Gastroesophageal sphincter (tissue), 4 donors: ENCODE results near the gene C3orf52. TPM values are rescaled to one million over a fixed set of nuclear protein-coding genes. Genes with fewer than 3 reads are reported as not detected.

ENCODE experiments used
- ATAC-seq: fragments of 150-250 bp; one replicate; pipeline ENCODE4 v1.9.1; 2016; ENCODE audit warnings: mild to moderate bottlenecking, moderate library complexity
- H3K27ac ChIP-seq, 4 donors: fragments of 200-600 bp; sonication (generic) in 3 of 4; 1 replicate in 3 of 4; 2 replicates in 1 of 4; pipeline ENCODE4 v1.5.1; 2016 to 2019
- H3K27me3 ChIP-seq: fragments of 200-600 bp; sonication (generic); one replicate; pipeline ENCODE4 v1.5.1; 2019
- H3K36me3 ChIP-seq, 2 donors: fragments of 200-600 bp; sonication (generic); one replicate each; pipeline ENCODE4 v1.5.1; 2019; ENCODE audit warnings: control low read depth in 1 of 2
- H3K4me1 ChIP-seq, 3 donors: fragments of 200-600 bp; sonication (generic); 1 replicate in 2 of 3; 2 replicates in 1 of 3; pipeline ENCODE4 v1.5.1; 2016 to 2019; ENCODE audit warnings: control low read depth in 2 of 3
- H3K4me3 ChIP-seq, 2 donors: fragments of 200-600 bp; sonication (generic); one replicate each; pipeline ENCODE4 v1.5.1; 2019; ENCODE audit warnings: mild to moderate bottlenecking in 1 of 2, moderate library complexity in 1 of 2
- H3K9me3 ChIP-seq, 3 donors: fragments of 200-600 bp; sonication (generic); one replicate each; pipeline ENCODE4 v1.5.1; 2017 to 2019; ENCODE audit warnings: control low read depth in 2 of 3
- CTCF ChIP-seq, 4 experiments: fragments of 200-600 bp in 2 of 4; fragments of 450-650 bp in 2 of 4; sonication (generic) in 1 of 4; IDR thresholded peaks; one replicate each; pipeline ENCODE4 v1.5.1; 2017 to 2019; ENCODE audit warnings: antibody characterized with exemption in 4 of 4, mild to moderate bottlenecking in 2 of 4, moderate library complexity in 2 of 4
- EP300 ChIP-seq: sonication (generic); formaldehyde crosslinking; IDR thresholded peaks from one replicate; pipeline ENCODE4 v1.6.1; 2017; ENCODE audit warnings: antibody characterized with exemption, mild to moderate bottlenecking
- POLR2A ChIP-seq, 2 donors: fragments of 450-650 bp; IDR thresholded peaks; one replicate each; pipeline ENCODE4 v1.6.1; 2017; ENCODE audit warnings: antibody characterized with exemption in 2 of 2, mild to moderate bottlenecking in 2 of 2, moderate library complexity in 1 of 2
- POLR2AphosphoS5 ChIP-seq: sonication (generic); formaldehyde crosslinking; IDR thresholded peaks from one replicate; pipeline ENCODE4 v1.6.1; 2017; ENCODE audit warnings: antibody characterized with exemption
- WGBS, 2 donors: methylation state at CpG; one replicate each; pipeline ENCODE4 v1.1.5; 2018; ENCODE audit warnings: low coverage in 1 of 2; 5-methylcytosine and 5-hydroxymethylcytosine counted together
- total RNA-seq, 4 donors: library from RNA; depleted of rRNA; stranded (reverse); fragments of >200 nt; gene quantifications; one replicate each; pipeline ENCODE4 v1.1.0, GENCODE V29; 2016

The C3orf52 gene
- total RNA-seq, 4 donors from 2014 or later: 1.6 to 3.4 (median 1.9) TPM

GRCh38 chr3:112123548-112123947, 37.4 kb downstream of the C3orf52 start:
- H3K4me3 ChIP-seq: no peak overlapping the region
- H3K36me3 ChIP-seq: no peaks in the 10 kb centered on the region
- H3K27ac ChIP-seq: no peak overlapping the region
- H3K27me3 ChIP-seq: no peaks in the 10 kb centered on the region
- no peak for ATAC-seq
- TF ChIP-seq EP300 (no peak), CTCF (IDR thresholded peaks at IDR 0.05) (no peak), POLR2AphosphoS5 (no peak), POLR2A (IDR thresholded peaks at IDR 0.05) (no peak)
- H3K9me3 ChIP-seq: no peaks in the 10 kb centered on the region
- H3K4me1 ChIP-seq: no peaks in the 10 kb centered on the region
- WGBS, 2 donors: 86 to 100% methylated on average over 2 of the region's 2 CpGs

DNA sequence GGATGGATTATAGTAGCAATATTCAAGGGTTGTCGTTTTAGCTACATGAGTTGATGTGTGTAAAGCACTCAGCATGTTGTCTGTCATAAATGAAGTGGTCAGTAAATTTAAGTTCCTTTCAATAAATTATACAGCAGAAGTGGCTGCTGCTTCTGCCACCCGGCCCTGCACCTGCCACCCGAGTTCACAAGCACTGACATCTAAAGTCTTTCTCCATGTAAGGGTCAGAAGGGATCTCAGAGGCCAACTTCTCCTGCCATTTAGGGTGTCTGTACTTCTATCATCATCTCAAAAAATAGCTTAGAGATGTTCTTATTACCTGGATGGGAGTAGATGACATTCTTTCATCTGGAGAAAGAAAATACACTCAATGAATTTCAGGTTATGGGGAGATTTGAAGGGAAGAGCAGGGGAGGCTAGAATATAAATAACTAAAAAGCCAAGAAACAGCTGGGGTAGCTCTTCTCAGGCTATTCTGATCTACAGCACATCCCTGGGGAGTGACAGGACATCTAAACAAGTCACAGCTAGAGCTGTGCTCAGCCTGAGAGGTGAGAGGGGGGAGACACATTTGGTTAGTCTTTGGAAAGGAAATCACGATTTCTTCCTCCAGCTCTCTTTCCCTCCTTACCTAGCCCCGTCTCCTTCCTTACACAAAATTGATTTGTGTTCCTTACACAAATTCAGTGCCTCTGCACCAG, 38.9 kb downstream of the C3orf52 start:
- H3K27me3 ChIP-seq: no peaks in the 10 kb centered on the region
- no peaks in the 10 kb centered on the region for H3K4me1 ChIP-seq
- no peak overlapping the region for H3K4me3 ChIP-seq
- no peaks in the 10 kb centered on the region for H3K9me3 ChIP-seq
- H3K27ac ChIP-seq: no peak overlapping the region
- ATAC-seq: no peak
- no peaks in the 10 kb centered on the region for H3K36me3 ChIP-seq
- WGBS, 2 donors: 65 to 66% methylated on average over 3 to 5 of the region's 5 CpGs
- TF ChIP-seq POLR2AphosphoS5 (no peak), CTCF (IDR thresholded peaks at IDR 0.05) (no peak), POLR2A (IDR thresholded peaks at IDR 0.05) (no peak), EP300 (no peak)

DNA sequence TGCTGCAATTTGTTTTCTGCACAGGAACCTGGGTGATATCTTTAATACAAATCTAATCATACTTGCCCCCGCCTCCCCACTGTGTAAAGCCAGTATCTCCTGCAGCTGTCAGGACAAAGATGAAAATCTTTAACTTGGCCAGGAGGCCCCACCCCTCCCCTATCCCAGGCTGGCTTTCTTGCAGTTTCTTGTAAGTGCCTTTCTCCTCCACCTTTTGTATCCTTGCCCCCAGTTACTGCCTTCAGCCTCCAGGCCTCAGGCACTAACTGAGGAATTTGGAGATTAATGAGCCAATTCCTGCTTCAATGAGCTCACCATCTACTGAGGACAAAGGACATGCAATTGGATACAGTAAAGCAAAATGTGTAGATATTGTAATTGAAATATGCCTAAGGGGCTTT, 40.3 kb downstream of the C3orf52 start:
- Histone ChIP-seq H3K36me3 (no peaks in the 10 kb centered on the region), H3K27me3 (no peaks in the 10 kb centered on the region), H3K4me3 (no peak overlapping the region), H3K27ac (no peak overlapping the region), H3K9me3 (no peaks in the 10 kb centered on the region), H3K4me1 (no peaks in the 10 kb centered on the region)
- no peak for ATAC-seq
- TF ChIP-seq EP300 (no peak), POLR2AphosphoS5 (no peak), POLR2A (IDR thresholded peaks at IDR 0.05) (no peak), CTCF (IDR thresholded peaks at IDR 0.05) (no peak)
- WGBS, 2 donors: 89% methylated on average over 1 of the region's 1 CpG; no CpG with 5 or more reads in 1 of the 2 donors

DNA sequence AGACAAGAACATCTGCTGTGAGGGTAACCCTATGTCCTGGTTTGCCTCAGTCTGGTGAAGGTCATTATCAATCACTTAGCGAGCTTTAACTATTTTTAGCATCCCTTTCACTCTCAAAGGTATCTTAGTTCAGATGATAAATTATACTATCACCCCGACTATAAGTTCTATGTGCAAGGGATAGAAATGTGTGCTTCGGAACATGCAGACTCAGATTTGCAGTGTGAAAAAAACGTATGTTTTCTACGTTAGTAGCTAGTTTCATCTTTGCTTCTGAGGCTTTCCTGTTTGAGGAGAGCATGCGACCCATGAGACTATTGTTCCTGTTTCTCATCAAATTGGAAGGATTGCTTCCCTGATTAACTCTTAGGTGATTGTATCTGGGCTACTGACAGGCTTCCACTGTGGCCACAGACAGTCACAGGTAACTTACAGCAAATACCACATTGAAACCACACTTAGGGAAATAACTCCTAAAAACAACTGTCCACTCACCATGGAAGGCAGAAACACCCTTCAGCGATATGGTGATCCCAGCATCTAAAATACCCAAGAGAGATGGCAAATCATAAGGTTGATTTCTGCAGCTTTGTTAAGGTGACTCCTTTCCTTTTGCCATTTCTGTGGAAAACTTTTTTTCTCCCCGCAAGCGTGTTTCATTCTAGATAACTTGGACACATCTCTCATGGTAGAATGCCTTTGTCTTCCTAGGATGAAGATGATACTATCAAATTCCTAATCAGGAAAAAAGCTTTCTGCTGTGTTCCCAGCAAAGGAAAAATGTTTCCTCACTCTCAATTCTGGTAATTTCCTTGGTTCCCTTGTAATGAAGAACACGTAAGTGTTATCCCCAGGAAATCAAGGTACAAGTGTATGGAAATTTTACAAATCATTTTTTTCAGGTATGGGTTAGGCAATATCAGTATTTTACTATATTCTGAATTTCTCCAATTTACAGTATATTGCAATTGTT, 41.6 kb downstream of the C3orf52 start:
- WGBS, 2 donors: 62 to 65% methylated on average over 9 to 10 of the region's 10 CpGs
- H3K27ac ChIP-seq: no peak overlapping the region
- H3K27me3 ChIP-seq: no peaks in the 10 kb centered on the region
- no peak overlapping the region for H3K4me3 ChIP-seq
- no peaks in the 10 kb centered on the region for H3K36me3 ChIP-seq
- no peak for ATAC-seq
- H3K9me3 ChIP-seq: no peaks in the 10 kb centered on the region
- H3K4me1 ChIP-seq: no peaks in the 10 kb centered on the region
- TF ChIP-seq POLR2AphosphoS5: no peak
- TF ChIP-seq POLR2A (IDR thresholded peaks at IDR 0.05): no peak

DNA sequence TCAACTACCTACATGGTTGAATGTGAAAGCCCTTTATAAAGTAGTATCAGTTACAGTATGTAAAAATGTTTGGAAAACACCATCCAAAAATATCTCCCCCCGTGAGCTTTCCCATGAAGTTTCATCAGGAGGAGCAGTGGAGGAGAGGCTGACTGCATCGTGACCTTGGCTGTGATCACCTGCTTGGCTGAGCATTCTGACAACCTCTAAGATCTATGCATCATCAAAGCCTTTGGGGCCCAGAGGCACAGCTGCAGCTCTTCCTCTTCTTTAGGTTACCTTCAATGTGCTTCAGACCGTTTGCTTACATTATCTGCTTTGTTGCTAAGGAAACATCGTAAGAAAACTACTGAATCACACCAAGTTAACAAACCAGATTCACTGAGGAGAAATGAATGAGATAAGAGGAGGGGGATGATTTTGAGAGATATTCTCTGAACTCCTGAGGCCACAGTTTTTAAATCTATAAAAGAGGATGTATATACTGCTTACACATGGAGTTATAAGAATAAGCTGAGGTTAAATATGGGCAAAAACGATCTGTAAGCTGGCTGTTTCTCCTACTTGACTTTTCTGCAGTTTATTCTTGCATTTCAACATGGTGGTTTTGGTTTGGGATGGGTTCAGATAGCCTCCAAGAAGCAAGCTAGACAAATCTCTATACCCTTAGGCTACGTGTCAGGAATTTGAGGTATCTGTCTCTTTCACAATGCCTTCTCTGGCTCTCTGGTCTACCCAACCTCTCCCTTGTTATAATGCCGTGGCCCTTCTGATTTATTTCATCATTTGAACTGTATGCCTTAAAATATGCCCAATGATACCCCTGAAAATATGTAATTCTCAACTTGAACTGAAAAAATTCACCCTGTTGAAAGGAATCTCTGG, 42.9 kb downstream of the C3orf52 start:
- Histone ChIP-seq H3K27ac (no peak overlapping the region), H3K27me3 (no peaks in the 10 kb centered on the region), H3K36me3 (no peaks in the 10 kb centered on the region), H3K4me1 (no peaks in the 10 kb centered on the region), H3K9me3 (no peaks in the 10 kb centered on the region), H3K4me3 (no peak overlapping the region)
- ATAC-seq: no peak
- no peak for TF ChIP-seq EP300
- no peak for TF ChIP-seq POLR2A (IDR thresholded peaks at IDR 0.05)
- TF ChIP-seq POLR2AphosphoS5: no peak
- TF ChIP-seq CTCF (IDR thresholded peaks at IDR 0.05): no peak
- WGBS, 2 donors: 58 to 70% methylated on average over 7 of the region's 7 CpGs
